KBM-7 (cell line): ENCODE measurements around the gene CHAD.

ENCODE experiments used
- DNase-seq: peaks from one replicate; pipeline ENCODE4 v3.0.0-alpha.2; 2015
- in situ Hi-C: fragments of 300-500 bp; cut with MboI; formaldehyde crosslinking; loops from 2 replicates; pipeline ENCODE4 v1.14.3; 2020; ENCODE audit warnings: low sequenced_read_pairs, low pct_unique_long_range_greater_than_20kb, mixed read lengths

The CHAD gene, protein sequence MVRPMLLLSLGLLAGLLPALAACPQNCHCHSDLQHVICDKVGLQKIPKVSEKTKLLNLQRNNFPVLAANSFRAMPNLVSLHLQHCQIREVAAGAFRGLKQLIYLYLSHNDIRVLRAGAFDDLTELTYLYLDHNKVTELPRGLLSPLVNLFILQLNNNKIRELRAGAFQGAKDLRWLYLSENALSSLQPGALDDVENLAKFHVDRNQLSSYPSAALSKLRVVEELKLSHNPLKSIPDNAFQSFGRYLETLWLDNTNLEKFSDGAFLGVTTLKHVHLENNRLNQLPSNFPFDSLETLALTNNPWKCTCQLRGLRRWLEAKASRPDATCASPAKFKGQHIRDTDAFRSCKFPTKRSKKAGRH

DNA sequence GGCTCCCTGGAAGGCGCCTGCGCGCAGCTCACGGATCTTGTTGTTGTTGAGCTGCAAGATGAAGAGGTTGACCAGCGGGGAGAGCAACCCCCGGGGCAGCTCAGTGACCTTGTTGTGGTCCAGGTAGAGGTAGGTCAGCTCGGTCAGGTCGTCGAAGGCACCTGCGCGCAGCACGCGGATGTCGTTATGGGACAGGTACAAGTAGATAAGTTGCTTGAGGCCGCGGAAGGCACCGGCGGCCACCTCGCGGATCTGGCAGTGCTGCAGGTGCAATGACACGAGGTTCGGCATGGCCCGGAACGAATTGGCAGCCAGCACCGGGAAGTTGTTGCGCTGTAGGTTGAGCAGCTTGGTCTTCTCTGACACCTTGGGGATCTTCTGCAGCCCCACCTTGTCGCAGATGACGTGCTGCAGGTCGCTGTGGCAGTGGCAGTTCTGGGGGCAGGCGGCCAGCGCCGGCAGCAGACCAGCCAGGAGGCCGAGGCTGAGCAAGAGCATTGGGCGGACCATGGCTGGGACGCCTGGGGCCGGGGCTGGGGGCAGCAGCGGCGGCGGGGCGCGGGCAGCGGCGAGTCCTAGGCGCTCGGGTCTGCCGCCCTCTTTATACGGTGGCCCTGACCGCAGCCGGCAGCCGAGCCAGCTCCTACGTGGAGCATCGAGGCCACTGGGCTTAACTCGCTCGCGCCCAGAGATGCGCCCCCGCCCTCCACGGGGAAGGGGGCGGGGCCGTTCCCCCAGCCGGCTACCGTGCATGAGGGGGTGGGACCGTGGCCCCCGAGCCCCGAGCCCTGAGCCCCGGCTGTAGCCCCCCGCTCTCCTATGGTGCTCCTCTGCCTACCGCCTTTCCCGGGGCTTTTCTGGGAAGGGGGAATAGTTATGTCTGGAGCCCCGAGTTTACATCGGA, at the start of gene CHAD:
TSS of gene CHAD (minus strand) at position 577 of the 904 bp plus-strand sequence. CDS start at position 510, 67 bp downstream.
- in situ Hi-C loops: no loop called here
- DNase-seq: no peak

DNA sequence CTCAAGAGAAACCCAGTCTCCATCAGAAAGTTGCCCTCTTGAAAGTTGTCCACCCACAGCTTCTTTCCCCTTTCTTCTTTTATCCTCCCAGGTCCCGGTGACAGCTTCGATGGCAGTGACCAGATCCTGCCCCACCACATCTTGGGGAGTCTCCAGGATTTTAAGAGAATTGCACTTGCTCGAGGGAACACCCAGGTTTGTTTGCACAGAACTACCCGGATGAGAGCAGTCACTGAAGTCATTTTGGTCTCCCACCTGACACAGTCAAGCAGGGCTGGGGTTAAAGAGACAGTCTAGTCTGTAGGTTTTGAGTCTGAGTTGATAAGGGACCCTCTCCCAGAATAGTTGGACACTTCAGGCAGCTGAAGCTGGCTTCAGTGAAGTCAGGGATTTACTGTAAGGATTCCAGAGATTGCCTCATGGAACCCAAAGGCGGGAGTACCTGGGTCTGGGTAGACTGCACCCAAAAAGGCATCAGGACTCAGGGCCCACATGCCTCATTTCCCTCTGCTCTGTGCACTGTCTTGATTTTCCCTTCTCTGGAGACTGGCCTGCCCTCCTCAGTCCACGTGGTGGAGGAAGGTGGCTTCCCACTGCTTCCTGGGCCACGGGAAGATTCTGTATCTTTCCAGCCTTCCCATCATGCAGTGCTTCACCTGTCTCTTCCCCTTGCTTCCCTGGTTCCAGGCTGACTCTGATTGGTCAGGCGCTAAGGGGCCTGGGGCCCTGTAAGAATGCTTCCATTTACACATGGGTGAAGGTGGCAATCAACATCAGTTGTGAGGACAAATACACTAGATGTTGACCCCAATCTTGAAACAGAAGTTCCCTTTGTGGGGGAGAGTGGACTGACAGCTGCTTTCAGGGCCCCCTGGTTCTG, 49.1 kb upstream of the CHAD start:
- in situ Hi-C loops: no loop called here

DNA sequence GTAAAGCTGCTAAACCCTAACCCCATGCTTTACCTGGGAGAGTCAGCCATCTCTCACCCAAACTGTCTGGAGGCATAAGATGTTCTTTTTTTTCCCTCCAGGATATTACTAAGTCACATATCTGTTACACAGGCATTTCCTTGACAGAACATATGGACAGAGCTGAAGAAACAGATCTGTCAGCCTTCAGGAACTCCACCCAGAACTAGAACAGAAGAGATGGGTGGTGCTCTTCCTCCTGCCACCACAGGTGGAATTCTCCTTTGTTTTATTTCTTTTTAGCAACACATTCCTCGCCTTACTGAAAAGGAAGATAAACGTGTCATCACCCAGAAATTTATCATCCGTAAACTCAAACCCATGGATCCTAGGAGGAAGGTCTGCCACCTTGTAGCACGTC, 48.3 kb upstream of the CHAD start:
- DNase-seq: no peak
- in situ Hi-C loops: no loop called here

More for the DNA sequence above, 49.1 kb upstream of the CHAD start:
- no peak for DNase-seq

DNA sequence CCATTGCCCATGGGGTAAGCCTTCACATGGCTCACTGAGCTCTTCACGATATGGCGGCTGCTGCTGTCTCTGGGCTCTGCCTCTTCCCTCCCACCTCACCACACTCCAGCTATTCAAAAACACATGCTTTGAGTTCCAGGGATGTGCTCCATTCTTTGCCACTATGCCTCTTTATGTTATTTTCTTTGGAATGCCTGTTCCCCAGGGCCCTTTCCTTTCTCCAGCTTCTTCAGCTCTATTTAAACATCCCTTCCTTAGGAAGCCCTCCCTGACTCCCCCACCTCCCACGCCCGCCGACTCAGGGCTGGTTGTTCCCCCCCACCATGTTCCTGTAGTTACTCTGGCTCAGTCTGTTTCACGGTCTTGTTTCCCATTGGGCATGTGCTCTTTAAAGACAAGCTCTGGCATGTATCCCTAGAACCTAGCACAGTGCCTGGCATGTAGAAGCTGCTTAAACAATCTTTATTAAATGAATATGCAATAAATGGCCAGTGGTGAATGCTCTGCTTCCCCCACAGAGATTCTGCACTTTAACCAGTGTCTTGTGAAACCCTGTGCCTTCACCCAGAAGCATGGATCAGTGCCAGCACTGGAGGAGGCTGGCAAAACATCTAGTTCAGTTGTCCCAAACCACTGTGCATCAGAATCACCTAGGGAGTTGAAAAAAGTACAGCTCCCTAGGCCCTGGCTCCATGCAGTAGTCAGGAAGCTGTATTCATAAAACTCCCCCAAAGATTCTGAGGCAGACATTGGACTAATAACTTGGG, 46.4 kb upstream of the CHAD start:
- in situ Hi-C loops: no loop called here
- no peak for DNase-seq

DNA sequence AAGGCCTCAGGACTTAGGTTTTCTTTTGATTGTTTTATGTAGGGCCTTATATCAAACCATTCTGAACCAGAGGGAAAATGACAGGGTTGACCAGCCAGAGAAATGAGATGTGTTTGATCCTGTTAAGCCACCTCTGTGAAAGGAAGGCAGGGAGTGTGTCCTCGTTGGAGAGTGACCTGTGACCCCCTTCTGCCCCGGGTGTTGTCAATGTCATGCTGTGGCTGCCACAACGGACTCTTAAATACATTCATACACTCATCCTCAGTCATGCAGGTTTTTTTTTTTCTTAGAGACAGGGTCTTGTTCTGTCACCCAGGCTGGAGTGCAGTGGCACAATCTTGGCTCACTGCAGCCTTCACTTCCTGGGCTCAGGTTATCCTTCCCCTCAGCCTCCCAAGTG, 45.7 kb upstream of the CHAD start:
- in situ Hi-C loops: no loop called here
- DNase-seq: no peak

DNA sequence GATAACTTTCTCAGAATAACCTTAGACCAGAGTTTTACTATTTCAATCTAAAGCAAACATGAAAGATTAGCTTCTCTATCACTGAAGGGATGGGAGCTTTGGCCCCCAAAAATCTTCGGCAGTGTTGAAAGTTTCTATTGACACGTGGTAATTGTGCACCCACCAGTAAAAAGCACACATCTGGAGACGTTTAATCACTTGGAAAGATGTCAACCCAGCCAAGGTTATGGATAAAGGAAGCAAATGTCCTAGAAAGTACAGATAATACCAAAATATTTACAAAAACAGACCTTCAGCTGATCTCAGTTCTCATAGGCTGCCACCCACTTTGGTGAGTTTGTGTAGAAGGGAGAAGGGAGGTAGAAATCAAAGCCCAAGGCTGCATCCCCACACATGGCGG, 44.8 kb upstream of the CHAD start:
- in situ Hi-C loops: no loop called here
- no peak for DNase-seq

DNA sequence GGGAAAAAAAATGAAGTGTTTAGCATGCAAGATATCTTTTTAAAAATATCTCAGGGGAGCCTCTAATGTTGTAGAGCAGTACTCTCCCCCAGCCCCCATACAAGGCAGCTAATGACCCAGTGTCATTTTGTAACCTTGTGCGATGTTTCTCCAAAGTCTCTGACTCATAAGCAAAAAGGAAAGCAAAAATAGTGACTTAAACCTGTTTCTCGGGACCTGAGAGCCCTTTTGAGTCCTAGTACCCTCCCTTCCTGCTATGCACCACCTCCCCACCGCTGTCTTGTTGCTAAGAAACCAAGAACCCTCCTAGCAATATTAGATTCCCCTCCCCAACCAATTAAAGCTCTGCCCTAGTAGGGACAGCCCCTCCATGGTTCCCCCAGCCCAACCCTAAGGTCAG, 42.4 kb upstream of the CHAD start:
- in situ Hi-C loops: no loop called here
- no peak for DNase-seq

DNA sequence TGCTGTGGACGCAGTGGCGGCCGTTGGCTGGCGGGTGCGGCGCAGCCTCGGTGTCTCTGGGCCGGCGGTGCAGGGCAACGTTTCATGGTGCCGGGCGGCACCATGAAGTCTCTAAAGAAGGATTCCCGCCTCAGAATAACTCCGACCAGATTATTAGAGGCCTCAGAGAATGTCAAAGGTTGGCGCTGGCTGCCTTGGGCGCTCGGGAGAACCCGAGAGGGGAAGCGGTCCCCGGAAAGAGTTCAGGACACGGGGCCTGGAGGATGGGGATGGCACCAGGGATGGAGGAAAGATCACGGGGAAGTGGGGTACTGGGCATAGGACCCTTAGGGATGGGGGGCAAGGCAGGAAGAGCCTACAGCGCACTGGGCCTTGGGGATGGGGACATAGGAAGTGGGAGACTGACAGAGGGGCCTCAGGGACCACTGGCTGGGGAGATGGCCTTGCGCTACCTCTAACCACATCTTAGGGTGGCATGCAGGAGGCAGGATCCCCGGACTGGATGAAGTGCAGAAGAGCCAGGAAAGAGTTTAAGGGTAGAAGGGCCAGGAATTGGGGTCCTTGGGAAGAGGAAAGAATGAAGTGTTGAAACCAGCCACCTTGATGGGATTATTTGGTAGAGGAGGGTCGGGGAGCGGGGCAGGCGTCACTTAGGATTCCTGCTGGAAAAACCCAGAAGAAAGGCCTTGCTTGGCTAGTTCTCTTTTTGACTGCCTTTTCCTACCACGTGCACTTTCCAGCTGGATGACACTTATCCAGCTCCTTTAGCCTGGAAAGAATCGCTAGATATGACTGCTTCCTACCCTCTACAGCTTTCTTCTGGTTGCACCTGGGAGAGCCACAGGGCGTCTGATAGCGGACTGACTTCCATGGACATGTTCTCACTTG, 40.1 kb upstream of the CHAD start:
- DNase-seq: no peak
- in situ Hi-C loops: no loop called here

DNA sequence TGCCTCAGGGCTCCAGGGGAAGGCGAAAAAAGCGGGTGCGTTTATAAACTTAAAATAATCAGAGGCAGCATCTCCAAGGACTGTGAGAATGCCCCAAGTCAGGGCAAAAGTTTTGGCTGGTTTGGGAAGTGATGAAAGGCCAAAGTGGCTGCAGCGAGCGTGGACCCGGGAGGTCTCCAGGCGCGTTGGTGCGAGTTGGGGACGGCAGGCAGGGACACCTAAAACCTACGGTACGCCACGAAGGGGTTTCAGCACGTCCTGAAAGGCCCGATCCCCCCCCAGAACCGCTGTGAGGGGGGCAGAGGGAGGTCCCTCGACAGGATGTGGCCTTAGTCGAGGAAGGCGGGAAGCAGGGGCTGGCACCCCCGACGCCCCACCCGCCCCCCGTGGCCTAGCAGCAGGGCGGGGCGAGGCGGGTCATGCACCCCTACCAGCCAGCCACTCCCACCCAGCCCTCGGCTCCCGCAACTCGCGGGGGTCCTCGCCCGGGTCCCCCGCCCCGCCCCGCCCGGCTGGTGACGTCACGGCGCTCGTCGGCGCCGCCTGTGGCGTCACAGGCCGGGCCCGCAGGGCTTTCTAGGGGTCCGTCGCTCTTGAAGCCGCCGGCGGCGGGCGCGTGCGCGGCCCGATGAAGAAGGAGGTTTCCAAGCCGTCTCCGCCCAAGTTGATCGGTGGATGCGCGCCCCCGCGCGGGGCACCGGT, 39.3 kb upstream of the CHAD start, which contains the start of gene MYCBPAP:
TSS of gene MYCBPAP (plus strand) at position 569 of the 702 bp plus-strand sequence. CDS start 236 bp downstream, outside the sequence.
- peak; percentile 48 for DNase-seq

DNA sequence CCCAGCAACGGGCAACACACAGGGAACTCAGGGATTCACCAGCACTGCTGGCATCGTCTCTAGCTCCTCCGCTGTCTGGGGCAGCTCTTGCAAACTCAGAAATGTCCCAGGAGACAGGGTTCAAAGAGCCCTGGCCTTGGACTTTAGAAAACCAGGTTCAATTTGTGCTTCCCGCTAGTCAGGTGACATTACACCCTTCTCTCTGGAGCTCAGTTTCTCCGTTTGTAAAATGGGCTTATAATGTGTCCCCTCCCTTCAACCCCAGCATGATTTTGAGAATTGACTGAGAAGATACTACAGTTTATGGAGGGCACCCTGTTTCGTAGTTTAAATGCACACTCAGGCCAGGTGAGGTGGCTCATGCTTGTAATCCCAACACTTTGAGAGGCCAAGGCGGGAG, 37.6 kb upstream of the CHAD start:
- in situ Hi-C loops: no loop called here
- DNase-seq: no peak

More for the DNA sequence above, 39.3 kb upstream of the CHAD start, which contains the start of gene MYCBPAP:
- in situ Hi-C loops: no loop called here

DNA sequence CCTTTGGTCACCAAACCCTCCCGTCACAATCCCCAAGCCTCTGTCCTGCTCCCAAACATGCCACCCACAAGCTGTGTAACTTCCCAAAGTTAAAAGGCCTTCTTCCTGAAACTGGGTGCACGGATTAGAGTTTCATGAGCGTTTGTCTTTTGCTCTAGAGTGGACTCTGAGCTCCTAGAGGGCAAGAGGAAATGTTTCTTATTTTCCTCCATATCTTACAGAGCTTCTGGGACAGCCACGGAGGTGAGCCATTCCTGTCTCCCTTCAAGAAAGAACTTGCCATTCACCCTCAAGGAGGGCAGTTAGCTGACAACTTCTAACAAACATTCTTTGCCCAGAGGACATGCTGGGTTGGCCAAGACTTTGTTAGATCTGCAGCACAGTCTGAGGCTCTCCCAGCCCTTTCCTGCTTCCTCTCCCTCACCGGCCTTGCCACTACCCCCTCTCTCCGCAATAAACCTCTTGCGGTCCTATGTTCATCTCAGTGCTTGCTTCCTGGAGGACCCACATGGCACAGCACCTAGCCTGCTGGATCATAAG, 37.0 kb upstream of the CHAD start:
- no peak for DNase-seq
- in situ Hi-C loops: no loop called here

DNA sequence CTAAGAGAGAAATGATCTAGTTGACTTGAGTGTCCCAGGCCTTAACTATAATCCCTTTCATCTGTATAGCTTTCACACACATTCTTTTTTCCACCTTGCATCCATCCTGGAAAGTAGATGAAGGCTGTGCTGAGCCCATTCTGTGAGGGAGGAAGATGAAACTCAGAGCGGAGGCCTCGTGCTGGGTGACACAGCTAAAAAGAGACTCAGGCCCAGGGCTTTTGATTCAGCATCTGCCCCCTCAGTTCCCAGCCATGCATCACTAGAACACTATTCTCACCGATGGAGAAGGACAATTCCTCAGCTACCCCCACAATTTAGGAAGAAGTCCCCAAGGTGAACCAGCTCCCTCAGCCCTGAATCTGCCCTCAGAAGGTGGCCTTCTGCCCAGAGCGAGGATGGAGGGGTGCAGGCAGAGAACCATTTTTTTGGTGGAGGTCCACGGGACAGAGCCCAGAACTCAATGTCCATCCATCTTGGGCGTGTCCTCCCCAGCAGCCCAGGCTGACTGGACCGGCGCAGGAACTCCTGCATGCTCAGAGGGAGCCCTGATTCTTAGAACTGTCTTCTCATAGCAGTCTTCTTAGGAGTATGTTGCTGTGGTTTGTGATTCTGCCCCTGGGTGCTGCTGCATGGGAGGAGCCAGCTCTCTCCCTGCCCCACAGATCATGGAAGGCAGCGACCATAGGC, 33.8 kb upstream of the CHAD start:
- in situ Hi-C loops: no loop called here
- DNase-seq: no peak

DNA sequence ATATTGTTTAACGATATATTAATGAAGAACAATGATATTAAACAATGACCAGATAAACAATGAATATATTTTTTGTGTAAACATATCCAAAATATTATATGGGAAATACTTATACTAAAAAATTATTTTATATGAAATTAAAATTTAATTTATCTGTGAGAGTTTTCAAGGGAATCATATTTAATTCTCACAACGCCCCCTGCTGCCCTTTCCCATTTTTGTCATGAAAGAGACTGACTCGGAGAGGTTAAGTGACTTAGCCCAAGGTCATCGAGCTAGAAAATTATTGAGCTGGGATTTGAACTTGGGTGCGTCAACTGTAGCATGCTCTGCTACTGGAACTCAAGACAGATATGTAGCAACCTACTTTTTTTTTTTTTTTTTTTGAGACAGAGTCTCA, 32.4 kb upstream of the CHAD start:
- peak; percentile 19 for DNase-seq
- in situ Hi-C loops: no loop called here

DNA sequence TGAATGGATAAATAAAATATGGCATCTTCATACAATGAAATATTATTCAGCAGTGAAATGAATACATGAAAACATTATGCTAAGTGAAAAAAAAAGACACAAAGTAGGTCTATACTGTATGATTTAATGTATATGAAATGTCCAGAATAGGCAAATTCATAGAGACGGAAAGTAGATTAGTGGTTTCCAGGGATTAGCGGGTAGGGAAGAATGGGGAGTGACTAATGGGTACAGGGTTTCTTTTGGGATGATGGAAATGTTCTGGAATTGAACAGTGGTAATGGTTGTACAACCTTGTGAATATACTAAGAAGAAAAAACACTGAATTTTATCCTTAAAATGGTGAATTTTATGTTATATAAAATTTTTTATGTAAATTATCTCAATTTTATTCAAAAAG, 31.0 kb upstream of the CHAD start:
- DNase-seq: no peak
- in situ Hi-C loops: no loop called here

DNA sequence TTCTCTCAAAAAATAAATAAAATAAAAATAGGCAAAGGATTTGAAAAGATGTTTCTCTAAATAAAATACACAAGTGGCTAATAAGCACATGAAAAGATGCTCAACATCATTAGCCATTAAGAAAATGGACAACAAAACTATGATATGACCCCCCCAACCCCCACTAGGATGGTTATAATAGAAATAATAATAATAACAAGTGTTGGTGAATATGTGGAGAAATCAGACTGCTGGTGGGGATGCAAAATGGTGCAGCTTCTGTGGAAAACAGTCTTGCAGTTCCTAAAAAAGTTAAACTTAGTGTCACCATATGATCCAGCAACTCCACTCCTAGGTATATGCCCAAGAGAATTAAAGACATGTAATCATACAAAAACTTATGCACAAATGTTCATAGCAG, 30.6 kb upstream of the CHAD start:
- in situ Hi-C loops: no loop called here
- no peak for DNase-seq
